ENCODE results near the gene MAPK4. TPM values are rescaled to one million over a fixed set of nuclear protein-coding genes. Genes with fewer than 3 reads are reported as not detected.
"Not testable (repeated sequence)": the region's sequence is repeated elsewhere in the genome, so short reads cannot be mapped to it uniquely, and the experiment has no call there.

The MAPK4 gene
- 13.5 TPM for total RNA-seq

DNA sequence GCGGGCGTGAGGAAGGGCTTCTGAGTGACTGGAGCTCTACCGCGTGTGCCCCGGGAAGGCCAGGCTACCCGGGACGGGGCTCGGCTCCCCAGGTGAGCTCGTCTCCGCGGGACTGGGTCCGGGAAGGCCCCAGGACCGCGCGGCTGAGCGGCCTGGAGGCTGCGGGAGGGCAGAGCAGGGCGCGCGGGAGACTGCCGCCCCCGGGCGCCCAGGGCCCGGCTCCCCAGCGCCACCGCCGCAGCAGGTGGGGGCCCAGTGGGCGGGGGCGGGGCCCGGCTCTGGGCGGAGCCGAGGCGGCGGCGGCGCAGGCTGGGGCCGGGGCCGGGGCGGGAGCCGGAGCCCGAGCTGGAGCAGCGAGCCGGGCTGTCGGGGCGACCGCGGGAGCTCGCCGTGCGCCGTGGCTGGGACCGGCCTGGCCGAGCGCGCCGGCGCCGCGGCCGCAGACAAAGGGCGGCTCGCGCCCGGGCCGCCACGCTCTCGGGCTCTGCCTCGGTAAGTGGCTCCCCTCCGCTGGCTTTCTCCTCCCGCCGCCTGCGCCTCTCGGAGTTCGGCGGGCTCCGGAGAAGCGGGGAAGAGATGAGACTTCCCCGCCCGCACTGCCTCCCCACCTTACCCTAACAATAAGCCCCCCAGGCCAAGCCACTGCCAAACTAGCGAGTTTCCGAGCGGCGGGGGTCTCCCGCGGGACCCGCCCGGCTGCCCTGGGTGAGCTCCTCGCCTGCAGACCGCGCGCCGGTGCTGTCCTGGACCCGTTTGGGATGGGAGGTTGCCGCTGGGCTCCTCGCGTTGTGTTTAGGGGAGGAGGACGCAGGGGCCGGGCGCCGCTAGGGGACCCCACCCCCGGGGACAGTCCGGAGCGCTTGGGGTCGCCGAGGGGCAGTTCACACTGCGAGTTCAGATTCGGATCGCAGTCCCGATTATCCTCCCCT lies at the start of gene MAPK4:
Gene MAPK4, plus strand, starts transcription at position 336 of the 929 bp plus-strand sequence. CDS start 103,872 bp downstream, outside the sequence.
- peak; percentile 29 for DNase-seq (ENCODE audit: low spot score)

DNA sequence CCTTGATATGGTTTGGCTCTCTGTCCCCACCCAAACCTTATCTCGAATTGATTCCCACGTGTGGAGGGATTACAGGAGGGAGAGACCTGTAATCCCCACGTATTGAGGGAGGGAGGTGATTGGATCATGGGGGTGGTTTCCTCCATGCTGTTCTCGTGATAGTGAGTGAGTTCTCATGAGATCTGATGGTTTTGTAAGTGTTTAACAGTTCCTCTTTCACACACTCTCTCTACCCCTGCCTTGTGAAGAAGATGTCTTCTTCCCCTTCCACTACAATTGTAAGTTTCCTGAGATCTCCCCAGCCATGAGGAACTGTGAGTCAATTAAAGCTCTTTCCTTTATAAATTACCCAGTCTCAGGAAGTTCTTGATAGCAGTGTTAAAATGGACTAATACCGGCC lies 42.6 kb upstream of the MAPK4 start:
- not testable (repeated sequence) for DNase-seq (ENCODE audit: low spot score)

DNA sequence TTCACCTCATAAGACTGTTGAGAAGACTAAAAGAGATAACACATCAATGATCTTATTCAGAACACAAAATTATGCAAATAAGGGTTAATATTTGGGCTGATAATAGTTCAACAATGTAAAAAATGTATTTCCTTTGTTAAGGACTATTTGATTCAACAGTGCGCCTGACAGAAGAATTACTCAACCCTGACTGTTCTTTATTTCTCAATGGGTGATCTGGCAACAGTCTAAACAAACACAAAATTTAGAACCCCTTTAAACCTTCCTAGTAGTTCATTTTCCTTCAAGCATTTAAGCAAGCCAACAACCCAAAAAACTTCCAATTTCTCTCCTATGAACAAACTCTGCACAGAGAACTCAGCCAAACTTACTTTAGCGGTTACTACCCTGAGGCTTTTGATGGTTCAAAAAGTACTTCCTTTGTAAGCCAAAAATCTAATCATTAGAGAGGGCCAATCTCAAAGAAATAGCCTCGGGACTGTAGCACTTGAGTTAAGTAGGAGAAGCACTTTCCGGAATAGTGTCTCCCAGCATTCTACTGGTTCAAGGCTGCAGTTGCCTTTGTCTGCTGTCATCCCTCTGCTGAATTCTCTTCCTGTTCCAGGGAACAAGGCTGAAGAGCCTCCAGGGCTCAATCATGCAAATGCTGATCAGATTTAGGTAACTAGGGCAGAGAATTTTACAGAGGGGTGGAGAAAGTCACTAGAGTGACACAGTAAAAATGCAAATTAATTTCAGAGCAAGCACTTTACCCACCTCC lies 40.9 kb upstream of the MAPK4 start:
- no peak for DNase-seq (ENCODE audit: low spot score)

DNA sequence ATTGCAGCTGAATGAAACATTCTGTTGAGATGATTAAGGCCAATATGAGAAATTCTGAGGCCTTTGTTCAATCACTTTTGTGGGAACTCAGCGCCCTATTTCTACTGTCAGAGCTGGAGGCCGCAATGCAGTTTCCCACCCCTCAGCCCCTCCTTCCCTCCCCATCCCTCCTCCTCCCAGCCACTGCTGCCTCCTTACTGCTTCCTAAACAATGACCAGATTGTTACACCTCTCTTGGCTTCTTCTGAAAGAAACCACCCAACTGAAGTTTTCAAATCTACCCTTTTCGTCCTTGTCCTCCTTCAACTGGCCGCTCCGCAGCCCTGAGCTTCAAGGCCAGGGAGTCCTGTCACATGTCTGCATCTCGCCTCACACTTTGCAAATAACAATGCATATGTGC lies 36.7 kb upstream of the MAPK4 start:
- DNase-seq (ENCODE audit: low spot score) = no peak

DNA sequence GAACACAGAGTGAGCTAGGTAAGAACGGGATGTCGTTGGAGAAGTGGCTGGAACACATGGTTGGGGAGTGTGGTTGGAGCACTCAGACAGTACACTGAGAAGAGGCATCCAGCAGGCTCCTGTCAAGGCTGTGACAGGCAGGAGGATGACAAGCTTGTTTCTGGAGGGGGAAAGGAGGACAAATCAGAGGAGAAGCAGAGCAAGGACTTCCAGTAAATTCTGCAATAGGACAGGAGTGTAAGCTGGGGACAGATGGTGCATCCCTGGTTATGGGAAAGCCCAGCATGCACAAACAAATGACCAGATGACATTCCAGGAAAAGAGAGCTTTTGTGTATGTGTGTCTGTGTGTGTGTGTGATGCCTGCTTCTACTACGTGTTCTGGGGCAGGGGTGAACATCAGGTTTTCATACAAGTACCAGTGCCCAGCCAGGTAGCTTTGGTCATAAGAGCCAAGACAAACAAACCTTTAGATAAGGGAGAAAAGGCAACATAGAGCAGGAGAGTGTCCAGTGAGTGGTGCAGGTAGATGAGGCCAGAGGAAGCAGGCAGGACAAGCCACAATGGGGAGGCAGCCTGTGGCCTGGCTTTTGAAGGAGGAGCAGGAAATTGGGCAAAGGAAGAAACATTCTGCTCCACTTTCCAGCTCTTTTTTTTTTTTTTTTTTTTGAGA lies 32.1 kb upstream of the MAPK4 start:
- DNase-seq (ENCODE audit: low spot score) = peak; percentile 13

DNA sequence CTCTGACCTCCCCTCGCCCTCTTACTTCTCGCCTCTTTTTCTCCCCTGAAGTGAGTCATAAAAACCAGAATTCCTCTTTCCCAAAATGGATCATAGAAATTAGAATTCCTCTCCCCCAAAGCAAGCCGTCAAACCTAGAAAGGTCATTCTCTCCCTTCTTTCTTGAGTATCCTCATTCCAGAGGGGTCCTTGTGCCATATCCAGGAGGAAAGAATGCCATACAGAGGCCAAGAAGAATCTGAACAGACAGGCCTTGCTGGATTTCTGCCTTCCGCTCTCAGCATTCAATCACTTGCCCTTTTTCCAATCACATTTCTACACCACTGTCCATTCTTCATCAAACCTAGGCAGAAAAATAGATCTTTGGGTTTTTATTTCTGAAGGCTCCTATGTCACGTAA lies 31.1 kb upstream of the MAPK4 start:
- DNase-seq (ENCODE audit: low spot score) = no peak

DNA sequence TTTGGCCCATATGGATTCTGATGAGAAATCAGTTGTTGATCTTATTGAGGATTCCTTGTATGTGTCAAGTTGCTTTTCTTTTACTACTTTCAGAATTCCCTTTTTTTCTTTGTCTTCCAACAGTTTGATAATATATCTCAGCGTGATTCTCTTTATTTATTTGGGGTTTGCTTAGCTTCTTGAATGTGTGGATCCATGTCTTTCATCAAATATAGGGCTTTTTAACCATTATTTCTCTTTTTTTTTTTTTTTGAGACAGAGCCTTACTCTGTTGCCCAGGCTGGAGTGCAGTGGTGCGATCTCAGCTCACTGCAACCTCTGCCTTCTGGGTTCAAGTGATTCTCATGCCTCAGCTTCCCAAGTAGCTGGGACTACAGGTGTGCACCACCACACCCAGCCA lies 26.1 kb upstream of the MAPK4 start:
- DNase-seq (ENCODE audit: low spot score) = not testable (repeated sequence)

DNA sequence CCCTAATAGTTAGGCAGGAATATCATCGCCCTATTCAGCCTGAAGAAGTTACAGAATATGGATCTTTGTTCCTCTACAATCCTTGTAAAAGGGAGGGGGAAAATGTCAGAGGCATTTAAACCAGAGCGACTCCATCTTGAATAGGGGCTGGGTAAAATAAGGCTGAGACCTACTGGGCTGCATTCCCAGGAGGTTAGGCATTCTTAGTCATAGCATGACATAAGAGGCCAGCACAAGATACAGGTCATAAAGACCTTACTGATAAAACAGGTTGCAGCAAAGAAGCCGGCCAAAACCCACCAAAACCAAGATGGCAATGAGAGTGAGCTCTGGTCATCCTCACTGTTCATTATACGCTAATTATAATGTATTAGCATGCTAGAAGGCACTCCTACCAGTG lies 15.4 kb upstream of the MAPK4 start:
- not testable (repeated sequence) for DNase-seq (ENCODE audit: low spot score)

- no peak for DNase-seq (ENCODE audit: low spot score)
Measured at GRCh38 chr18:50545936-50546335, 14.0 kb upstream of the MAPK4 start.

GRCh38 chr18:50548160-50548559 lies 11.7 kb upstream of the MAPK4 start:
- DNase-seq (ENCODE audit: low spot score) = no peak

- DNase-seq (ENCODE audit: low spot score) = not testable (repeated sequence)
Measured at GRCh38 chr18:50551651-50552050, 8.2 kb upstream of the MAPK4 start.

DNA sequence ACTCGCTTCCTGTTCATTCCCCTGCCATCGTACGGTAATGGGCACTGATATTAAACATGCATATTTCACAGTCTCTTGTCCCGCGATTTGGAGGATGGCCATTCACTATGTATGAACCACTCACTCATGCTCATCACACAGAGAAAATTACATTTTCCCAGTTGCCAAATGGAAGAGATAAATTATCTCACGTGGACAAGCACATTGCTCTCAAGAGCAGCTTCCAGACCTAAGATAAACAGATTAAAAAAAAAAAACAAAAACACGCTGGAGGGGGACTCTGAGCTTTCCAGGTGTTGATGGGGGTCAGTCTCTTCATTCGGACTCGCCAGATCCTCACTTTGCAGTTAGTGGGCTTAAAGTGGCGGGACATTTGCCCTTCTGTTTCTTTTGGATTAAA lies 1.7 kb upstream of the MAPK4 start:
- no peak for DNase-seq (ENCODE audit: low spot score)

- no peak for DNase-seq (ENCODE audit: low spot score)
Measured at GRCh38 chr18:50558948-50559751, 737 bp upstream of the MAPK4 start.

DNA sequence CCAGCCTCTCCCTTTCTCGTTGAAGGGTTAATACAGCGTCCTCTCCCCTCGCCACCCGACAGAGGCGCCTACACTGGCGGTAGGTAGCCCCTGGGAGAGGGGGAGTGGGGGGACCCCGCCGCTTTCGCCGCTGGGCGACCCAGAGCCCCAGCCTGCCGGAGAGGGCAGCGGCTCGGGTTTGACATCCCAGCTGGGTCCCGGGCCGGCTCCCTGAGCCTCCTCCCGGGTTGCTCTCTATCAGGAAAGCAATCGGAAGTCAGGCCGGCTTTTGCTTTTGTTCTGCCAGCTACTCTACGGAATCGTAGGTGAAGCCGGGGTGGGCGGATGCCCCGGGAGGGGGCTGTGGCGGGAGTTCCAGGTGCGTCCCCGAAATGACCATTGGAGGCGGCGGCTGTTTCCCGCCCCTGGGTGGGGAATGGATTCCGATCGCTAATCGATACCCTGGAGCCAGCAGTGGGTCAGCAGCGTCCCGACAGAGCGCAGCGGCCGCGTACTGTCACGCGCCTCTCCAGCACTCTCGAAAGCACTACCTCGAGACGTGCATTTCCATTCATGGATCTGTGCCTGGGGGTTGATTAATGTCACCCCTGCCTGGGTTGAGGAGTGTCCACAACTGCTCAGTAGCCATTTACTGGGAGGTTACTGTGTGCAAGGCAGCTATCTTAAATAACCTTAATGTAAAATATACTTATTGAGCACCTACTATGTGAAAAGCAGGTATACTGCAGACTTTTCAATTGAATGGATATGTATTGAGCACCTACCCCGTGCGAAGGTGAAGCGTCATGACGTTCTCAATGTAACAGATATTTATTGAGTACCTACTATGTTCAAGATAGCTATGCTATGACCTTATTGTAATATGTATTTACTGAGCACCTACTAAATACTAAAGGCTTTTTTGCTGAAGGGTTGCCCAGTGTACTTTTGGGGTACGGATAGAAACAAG lies 1.1 kb downstream of the MAPK4 start:
- DNase-seq (ENCODE audit: low spot score) = no peak

GRCh38 chr18:50562258-50562657 lies 2.4 kb downstream of the MAPK4 start:
- not testable (repeated sequence) for DNase-seq (ENCODE audit: low spot score)

DNA sequence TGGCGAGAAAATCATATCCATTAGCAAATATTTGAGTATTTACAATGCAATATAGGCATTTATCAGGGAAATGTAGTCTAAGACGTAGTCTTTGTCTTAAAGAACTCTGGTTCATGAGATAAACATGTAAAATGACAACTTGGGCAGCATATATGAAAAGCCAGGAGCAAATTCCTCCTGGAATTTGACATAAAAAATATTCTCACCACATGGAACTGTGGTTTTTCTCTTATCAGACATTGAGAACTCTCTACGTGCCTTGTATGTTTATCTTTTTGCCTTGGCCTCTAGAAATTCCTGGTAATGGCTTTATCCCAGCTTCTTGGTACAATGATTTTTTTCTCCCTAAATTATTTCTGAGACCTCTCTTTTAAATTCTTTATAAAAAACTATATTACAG lies 2.8 kb downstream of the MAPK4 start:
- no peak for DNase-seq (ENCODE audit: low spot score)

DNA sequence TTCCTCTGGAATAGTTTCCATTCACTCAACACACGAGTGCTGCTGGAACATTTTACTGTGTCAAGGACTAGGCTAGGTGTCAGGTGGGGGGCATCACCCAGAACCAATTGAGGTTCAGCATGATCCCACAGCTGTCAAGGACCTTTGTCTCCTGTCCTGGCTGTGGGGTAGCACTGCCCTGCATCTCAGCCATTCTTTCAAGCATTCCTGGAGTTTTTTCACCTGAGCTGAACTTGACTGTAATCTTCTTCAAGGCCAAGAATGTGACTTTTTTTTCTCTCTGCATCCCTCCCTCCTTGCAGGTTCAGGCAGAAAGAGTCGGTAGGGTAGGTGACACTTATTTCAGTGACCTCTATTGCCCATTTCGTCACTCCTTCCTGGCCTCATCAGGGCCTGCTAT lies 3.5 kb downstream of the MAPK4 start:
- DNase-seq (ENCODE audit: low spot score) = no peak

- no peak for DNase-seq (ENCODE audit: low spot score)
Measured at GRCh38 chr18:50569930-50570329, 10.0 kb downstream of the MAPK4 start.

DNA sequence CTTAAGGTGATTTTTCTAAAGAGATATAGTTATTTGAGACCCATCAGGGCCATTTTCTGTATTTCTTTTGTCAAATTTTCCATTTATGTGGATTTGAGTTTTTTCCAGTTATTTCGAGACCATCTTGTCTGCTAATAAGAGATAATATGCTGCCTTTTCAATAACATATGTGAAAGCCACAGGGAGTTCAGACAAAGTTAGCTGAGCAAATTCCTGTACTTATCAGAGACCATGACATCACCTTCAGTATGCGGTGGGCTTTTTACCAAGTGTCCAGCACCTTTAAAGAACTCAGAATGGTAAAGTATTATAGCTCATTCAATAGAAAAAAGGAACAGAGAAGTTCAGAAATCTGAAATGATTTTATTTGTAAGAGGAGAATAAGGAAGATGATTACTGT lies 11.7 kb downstream of the MAPK4 start:
- no peak for DNase-seq (ENCODE audit: low spot score)

DNA sequence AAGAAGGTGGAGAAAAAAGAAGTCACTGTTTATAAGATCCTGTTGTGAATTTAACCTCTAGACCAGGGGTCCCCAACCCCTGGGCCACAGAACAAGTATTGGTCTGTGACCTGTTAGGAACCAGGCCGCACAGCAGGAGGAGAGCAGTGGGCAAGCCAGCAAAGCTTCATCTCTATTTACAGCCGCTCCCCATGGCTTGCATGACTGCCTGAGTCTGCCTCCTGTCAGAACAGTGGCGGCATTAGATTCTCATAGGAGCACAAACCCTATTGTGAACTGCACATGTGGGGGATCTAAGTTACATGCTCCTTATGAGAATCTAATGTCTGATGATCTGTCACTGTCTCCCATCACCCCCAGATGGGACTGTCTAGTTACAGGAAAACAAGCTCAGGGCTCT lies 13.3 kb downstream of the MAPK4 start:
- not testable (repeated sequence) for DNase-seq (ENCODE audit: low spot score)

All from mucosa of gallbladder (tissue), 1 donor.